Chondrocyte (in vitro differentiated cells): ENCODE measurements around the gene HAUS5. TPM values are rescaled to one million over a fixed set of nuclear protein-coding genes. Genes with fewer than 3 reads are reported as not detected.
A peak's percentile ranks its signal among the peaks of the same experiment; 100 is the strongest.

Experiments
- DNase-seq: peaks from one replicate; pipeline ENCODE4 v3.0.0; 2021; ENCODE audit warnings: mixed read lengths, low spot score
- H3K27ac Mint-ChIP-seq: one replicate; pipeline ENCODE4 v1.8.0; 2021; ENCODE audit warnings: mild to moderate bottlenecking, moderate library complexity, mixed read lengths; ENCODE audit not compliant: unreplicated experiment
- H3K27me3 Mint-ChIP-seq: 2 replicates; pipeline ENCODE4 v1.8.0; 2021; ENCODE audit warnings: low read depth, mixed read lengths
- H3K36me3 Mint-ChIP-seq: 2 replicates; pipeline ENCODE4 v1.8.0; 2021; ENCODE audit warnings: low read depth, mixed read lengths
- H3K4me1 Mint-ChIP-seq: 2 replicates; pipeline ENCODE4 v1.8.0; 2021; ENCODE audit warnings: low read depth, mild to moderate bottlenecking, mixed read lengths
- H3K4me3 Mint-ChIP-seq: one replicate; pipeline ENCODE4 v1.8.0; 2021; ENCODE audit warnings: mild to moderate bottlenecking, moderate library complexity, mixed read lengths; ENCODE audit not compliant: unreplicated experiment
- H3K9me3 Mint-ChIP-seq: 2 replicates; pipeline ENCODE4 v1.8.0; 2021; ENCODE audit warnings: low read depth, mixed read lengths
- total RNA-seq: library from RNA; stranded (reverse); gene quantifications from 3 replicates; pipeline ENCODE4 v1.2.1, GENCODE V29; 2021
- TF ChIP-seq, protein P1 (sequence below): fragments of 200-600 bp; sonication (generic); IDR thresholded peaks from 2 replicates; pipeline ENCODE4 v1.5.0; 2021; ENCODE audit warnings: antibody characterized with exemption, mild to moderate bottlenecking, moderate library complexity

Gene HAUS5
- total RNA-seq, 1 donor from 2014 or later, result 8.4 TPM

DNA sequence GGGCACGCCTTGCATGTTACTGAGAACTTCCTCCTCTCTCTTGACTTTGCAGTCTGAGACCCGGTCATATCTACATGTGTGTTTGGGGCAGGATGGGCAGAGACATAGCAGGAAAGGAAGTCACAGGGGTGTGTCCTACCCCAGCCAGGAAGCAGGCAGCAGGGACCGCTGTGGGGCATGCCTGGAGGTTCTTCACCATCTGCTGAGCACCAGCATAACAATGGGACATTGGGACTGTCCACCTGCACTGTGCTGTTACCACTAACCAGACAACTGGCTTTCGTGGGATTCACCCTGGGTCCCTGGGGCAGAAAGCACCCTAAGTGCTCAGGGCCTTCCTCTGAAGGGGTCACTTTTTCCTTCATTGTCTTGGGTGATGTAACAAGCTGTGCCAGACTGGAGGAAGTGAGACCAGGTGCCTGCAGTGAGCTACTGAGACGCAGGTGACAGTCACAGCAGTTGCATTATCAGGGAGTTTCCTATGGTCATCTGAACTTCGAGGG, 2.6 kb upstream of the HAUS5 start:
- no peak for DNase-seq
- TF ChIP-seq, protein P1, sequence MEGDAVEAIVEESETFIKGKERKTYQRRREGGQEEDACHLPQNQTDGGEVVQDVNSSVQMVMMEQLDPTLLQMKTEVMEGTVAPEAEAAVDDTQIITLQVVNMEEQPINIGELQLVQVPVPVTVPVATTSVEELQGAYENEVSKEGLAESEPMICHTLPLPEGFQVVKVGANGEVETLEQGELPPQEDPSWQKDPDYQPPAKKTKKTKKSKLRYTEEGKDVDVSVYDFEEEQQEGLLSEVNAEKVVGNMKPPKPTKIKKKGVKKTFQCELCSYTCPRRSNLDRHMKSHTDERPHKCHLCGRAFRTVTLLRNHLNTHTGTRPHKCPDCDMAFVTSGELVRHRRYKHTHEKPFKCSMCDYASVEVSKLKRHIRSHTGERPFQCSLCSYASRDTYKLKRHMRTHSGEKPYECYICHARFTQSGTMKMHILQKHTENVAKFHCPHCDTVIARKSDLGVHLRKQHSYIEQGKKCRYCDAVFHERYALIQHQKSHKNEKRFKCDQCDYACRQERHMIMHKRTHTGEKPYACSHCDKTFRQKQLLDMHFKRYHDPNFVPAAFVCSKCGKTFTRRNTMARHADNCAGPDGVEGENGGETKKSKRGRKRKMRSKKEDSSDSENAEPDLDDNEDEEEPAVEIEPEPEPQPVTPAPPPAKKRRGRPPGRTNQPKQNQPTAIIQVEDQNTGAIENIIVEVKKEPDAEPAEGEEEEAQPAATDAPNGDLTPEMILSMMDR, result no peak
- Mint-ChIP-seq H3K27ac (no peak overlapping the region), H3K4me3 (no peak overlapping the region), H3K9me3 (peaks cover 17% of the 10 kb centered on the region), H3K4me1 (peaks cover 8% of the 10 kb centered on the region), H3K36me3 (peaks cover 3% of the 10 kb centered on the region), H3K27me3 (peaks cover 3% of the 10 kb centered on the region)

DNA sequence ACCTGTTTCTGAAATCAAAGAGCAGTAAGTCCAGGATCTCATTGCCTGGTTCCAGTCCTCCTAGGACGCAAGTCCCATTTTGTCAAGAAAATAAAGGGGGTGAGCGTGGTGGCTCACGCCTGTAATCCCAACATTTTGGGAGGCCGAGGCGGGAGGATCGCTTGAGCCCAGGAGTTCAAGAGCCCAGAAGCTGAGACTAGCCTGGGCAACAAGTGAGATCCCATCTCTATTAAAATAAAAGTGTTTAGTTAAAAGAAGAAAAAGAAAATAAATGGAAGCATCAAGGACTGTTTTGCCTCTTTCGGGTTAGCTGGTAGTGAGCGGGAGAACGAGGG, 344 bp upstream of the HAUS5 start:
- Mint-ChIP-seq H3K4me1 (peaks cover 8% of the 10 kb centered on the region), H3K4me3 (peak overlapping the region; percentile 74), H3K27ac (peak overlapping the region; percentile 45), H3K36me3 (peaks cover 6% of the 10 kb centered on the region), H3K27me3 (peaks cover 3% of the 10 kb centered on the region), H3K9me3 (peaks cover 11% of the 10 kb centered on the region)
- no peak for DNase-seq
- TF ChIP-seq, protein P1, result no peak

DNA sequence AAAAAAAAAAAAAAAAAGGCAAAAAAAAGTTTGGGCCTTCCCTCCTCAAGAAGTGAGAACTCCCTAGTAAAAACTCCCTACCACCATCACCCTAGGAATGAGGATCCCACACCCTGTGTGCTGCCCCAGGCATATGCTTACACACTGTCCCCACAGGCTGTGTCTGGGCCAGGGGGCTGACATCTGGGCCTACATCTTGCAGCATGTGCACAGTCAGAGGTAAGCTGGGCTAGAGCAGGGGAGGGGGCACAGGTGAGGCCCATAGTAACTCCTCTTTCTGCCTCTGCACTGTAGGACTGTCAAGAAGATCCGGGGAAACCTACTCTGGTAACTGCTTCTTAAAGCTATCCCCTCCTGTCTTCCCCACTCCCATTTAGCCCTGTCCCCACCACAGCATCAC, 1.0 kb downstream of the HAUS5 start:
- TF ChIP-seq, protein P1, result no peak
- peak overlapping the region; percentile 74 for H3K4me3 Mint-ChIP-seq
- H3K27ac Mint-ChIP-seq, result peak overlapping the region; percentile 45
- H3K4me1 Mint-ChIP-seq, result peaks cover 8% of the 10 kb centered on the region
- H3K36me3 Mint-ChIP-seq, result peaks cover 3% of the 10 kb centered on the region
- DNase-seq, result no peak
- peaks cover 2% of the 10 kb centered on the region for H3K27me3 Mint-ChIP-seq
- H3K9me3 Mint-ChIP-seq, result peaks cover 2% of the 10 kb centered on the region

DNA sequence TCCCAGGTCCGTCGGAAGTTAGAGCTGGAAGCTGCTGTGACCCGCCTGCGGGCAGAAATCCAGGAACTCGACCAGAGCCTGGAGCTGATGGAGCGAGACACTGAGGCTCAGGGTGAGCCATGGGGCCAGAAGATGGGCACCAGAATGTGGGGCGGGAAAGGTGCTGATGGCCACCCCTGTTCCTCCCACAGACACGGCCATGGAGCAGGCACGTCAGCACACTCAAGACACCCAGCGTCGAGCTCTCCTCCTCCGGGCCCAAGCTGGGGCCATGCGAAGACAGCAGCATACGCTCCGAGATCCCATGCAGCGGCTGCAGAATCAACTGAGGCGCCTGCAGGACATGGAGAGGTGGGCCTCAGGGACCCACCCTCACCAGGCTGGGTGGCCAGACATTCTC, 2.5 kb downstream of the HAUS5 start:
- Mint-ChIP-seq H3K36me3 (peaks cover 3% of the 10 kb centered on the region), H3K27me3 (no peaks in the 10 kb centered on the region), H3K4me3 (no peak overlapping the region), H3K9me3 (no peaks in the 10 kb centered on the region), H3K27ac (no peak overlapping the region), H3K4me1 (peaks cover 8% of the 10 kb centered on the region)
- TF ChIP-seq, protein P1, result no peak
- no peak for DNase-seq

DNA sequence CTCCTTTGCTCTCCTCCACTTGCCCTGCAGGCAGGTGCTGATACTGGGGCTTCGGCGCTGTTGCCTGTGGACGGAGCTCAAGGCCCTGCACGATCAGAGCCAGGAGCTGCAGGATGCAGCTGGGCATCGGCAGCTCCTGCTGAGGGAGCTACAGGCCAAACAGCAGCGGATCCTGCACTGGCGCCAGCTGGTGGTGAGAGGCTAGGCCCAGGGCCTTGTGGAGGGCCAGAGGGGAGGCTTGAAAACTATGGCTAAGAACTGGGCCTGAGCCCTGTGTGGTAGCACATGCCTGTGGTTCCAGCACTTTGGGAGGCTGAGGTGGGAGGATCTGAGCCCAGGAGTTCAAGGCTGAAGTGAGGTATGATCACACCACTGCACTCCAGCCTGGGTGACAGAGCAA, 6.3 kb downstream of the HAUS5 start:
- no peak overlapping the region for H3K4me3 Mint-ChIP-seq
- no peaks in the 10 kb centered on the region for H3K9me3 Mint-ChIP-seq
- H3K4me1 Mint-ChIP-seq, result no peaks in the 10 kb centered on the region
- no peak overlapping the region for H3K27ac Mint-ChIP-seq
- no peak for DNase-seq
- H3K36me3 Mint-ChIP-seq, result peaks cover 3% of the 10 kb centered on the region
- no peaks in the 10 kb centered on the region for H3K27me3 Mint-ChIP-seq
- TF ChIP-seq, protein P1, result peak; percentile 9
